ENCODE data around the gene KRTAP9-7. TPM values are rescaled to one million over a fixed set of nuclear protein-coding genes. Genes with fewer than 3 reads are reported as not detected.

KRTAP9-7 gene
- total RNA-seq, 4 donors from 2014 or later, result not detected

- no peak overlapping the region for H3K4me3 ChIP-seq
- no peaks in the 10 kb centered on the region for H3K36me3 ChIP-seq
- H3K4me1 ChIP-seq, result peaks cover 0 to 32% (median 0%) of the 10 kb centered on the region in 3 donors
- TF ChIP-seq CTCF (IDR thresholded peaks at IDR 0.05) (no peak), POLR2A (IDR thresholded peaks at IDR 0.05) (no peak)
- no peak overlapping the region for H3K27ac ChIP-seq
- intact Hi-C loops (cut with DNase I), result loop anchor here (5.0 kb wide), 1 partner anchor 416 kb away; no protein-coding TSS in a partner anchor
- DNase-seq, result no peak
- 80 to 82% methylated on average over 1 to 2 of the region's 11 CpGs for WGBS, 2 donors
- H3K9me3 ChIP-seq, result peaks cover 0 to 6% (median 0%) of the 10 kb centered on the region in 3 donors
- H3K27me3 ChIP-seq, result no peaks in the 10 kb centered on the region
Measured at GRCh38 chr17:41322903-41323895, 47.7 kb downstream of the KRTAP9-7 start.

GRCh38 chr17:41324180-41325075, 48.9 kb downstream of the KRTAP9-7 start:
- DNase-seq, result no peak
- TF ChIP-seq POLR2A (IDR thresholded peaks at IDR 0.05) (no peak), CTCF (IDR thresholded peaks at IDR 0.05) (peak in 4 of 6 experiments; percentile 6 to 60 (median 32))
- intact Hi-C loops (cut with DNase I), result loop anchor here (5.0 kb wide), 1 partner anchor 417 kb away; no protein-coding TSS in a partner anchor
- no peak overlapping the region for H3K27ac ChIP-seq
- WGBS, 2 donors, result 69 to 72% methylated on average over 10 to 12 of the region's 16 CpGs
- peaks cover 0 to 32% (median 0%) of the 10 kb centered on the region in 3 donors for H3K4me1 ChIP-seq
- no peaks in the 10 kb centered on the region for H3K27me3 ChIP-seq
- H3K9me3 ChIP-seq, result peaks cover 0 to 6% (median 0%) of the 10 kb centered on the region in 3 donors
- H3K36me3 ChIP-seq, result no peaks in the 10 kb centered on the region
- no peak overlapping the region for H3K4me3 ChIP-seq

- H3K27me3 ChIP-seq, result no peaks in the 10 kb centered on the region
- intact Hi-C loops (cut with DNase I), result no loop called here
- WGBS, 2 donors, result 60 to 76% methylated on average over 1 to 3 of the region's 10 CpGs
- H3K4me3 ChIP-seq, result no peak overlapping the region
- no peak for TF ChIP-seq POLR2A (IDR thresholded peaks at IDR 0.05)
- no peak for TF ChIP-seq CTCF (IDR thresholded peaks at IDR 0.05)
- no peaks in the 10 kb centered on the region for H3K36me3 ChIP-seq
- H3K27ac ChIP-seq, result no peak overlapping the region
- no peak for DNase-seq
- H3K9me3 ChIP-seq, result no peaks in the 10 kb centered on the region
- H3K4me1 ChIP-seq, result peaks cover 0 to 32% (median 0%) of the 10 kb centered on the region in 3 donors
Measured at GRCh38 chr17:41325126-41325525, 49.6 kb downstream of the KRTAP9-7 start.

GRCh38 chr17:41325611-41326010, 50.1 kb downstream of the KRTAP9-7 start:
- intact Hi-C loops (cut with DNase I), result no loop called here
- Histone ChIP-seq H3K4me3 (no peak overlapping the region), H3K27me3 (no peaks in the 10 kb centered on the region), H3K36me3 (no peaks in the 10 kb centered on the region), H3K27ac (no peak overlapping the region), H3K4me1 (peaks cover 0 to 32% (median 0%) of the 10 kb centered on the region in 3 donors), H3K9me3 (no peaks in the 10 kb centered on the region)
- DNase-seq, result no peak
- no CpG with 5 or more reads among the region's 6 CpGs for WGBS, 2 donors
- no peak for TF ChIP-seq CTCF (IDR thresholded peaks at IDR 0.05)
- no peak for TF ChIP-seq POLR2A (IDR thresholded peaks at IDR 0.05)

Small RNAs within 50 kb of the gene (small RNA-seq; reads per million reads assigned to genes)
- 0 reads per million in 4 donors for gene KRTAP9-10P

Other genes starting within 250 kb of the KRTAP9-7 start
- gene KRTAP1-5, start 248.5 kb upstream of the KRTAP9-7 start, total RNA-seq, result not detected
- gene KRTAP1-4, start 245.5 kb upstream of the KRTAP9-7 start, total RNA-seq, result not detected
- not detected for gene KRTAP1-3, start 240.8 kb upstream of the KRTAP9-7 start, total RNA-seq
- not detected for gene KRTAP1-1, start 234.2 kb upstream of the KRTAP9-7 start, total RNA-seq
- not detected for gene KRTAP2-1, start 228.4 kb upstream of the KRTAP9-7 start, total RNA-seq
- gene KRTAP2-2, start 220.5 kb upstream of the KRTAP9-7 start, total RNA-seq, result not detected
- gene KRTAP2-3, start 215.6 kb upstream of the KRTAP9-7 start, total RNA-seq, result not detected
- not detected for gene KRTAP2-4, start 209.8 kb upstream of the KRTAP9-7 start, total RNA-seq
- gene KRTAP4-7, start 191.5 kb upstream of the KRTAP9-7 start, total RNA-seq, result not detected
- not detected for gene KRTAP4-8, start 177.6 kb upstream of the KRTAP9-7 start, total RNA-seq
- gene KRTAP4-16, start 173.5 kb upstream of the KRTAP9-7 start, total RNA-seq, result not detected
- gene KRTAP4-9, start 170.3 kb upstream of the KRTAP9-7 start, total RNA-seq, result not detected
- gene KRTAP4-11, start 157.3 kb upstream of the KRTAP9-7 start, total RNA-seq, result under 1 TPM in 1 of 4 donors, not detected in 3; 0.22 TPM
- not detected for gene KRTAP4-12, start 151.5 kb upstream of the KRTAP9-7 start, total RNA-seq
- not detected for gene KRTAP4-6, start 135.2 kb upstream of the KRTAP9-7 start, total RNA-seq
- not detected for gene KRTAP4-5, start 125.9 kb upstream of the KRTAP9-7 start, total RNA-seq
- gene KRTAP4-4, start 115.0 kb upstream of the KRTAP9-7 start, total RNA-seq, result not detected
- not detected for gene KRTAP4-3, start 107.5 kb upstream of the KRTAP9-7 start, total RNA-seq
- not detected for gene KRTAP4-2, start 97.5 kb upstream of the KRTAP9-7 start, total RNA-seq
- gene KRTAP4-1, start 90.8 kb upstream of the KRTAP9-7 start, total RNA-seq, result not detected
- not detected for gene KRTAP9-1, start 85.8 kb upstream of the KRTAP9-7 start, total RNA-seq
- gene KRTAP9-2, start 49.0 kb upstream of the KRTAP9-7 start, total RNA-seq, result not detected
- not detected for gene KRTAP9-3, start 43.2 kb upstream of the KRTAP9-7 start, total RNA-seq
- gene KRTAP9-8, start 37.7 kb upstream of the KRTAP9-7 start, total RNA-seq, result not detected
- gene KRTAP9-4, start 26.0 kb upstream of the KRTAP9-7 start, total RNA-seq, result not detected
- gene KRTAP9-9, start 20.3 kb upstream of the KRTAP9-7 start, total RNA-seq, result not detected
- not detected for gene KRTAP9-6, start 10.3 kb upstream of the KRTAP9-7 start, total RNA-seq
- not detected for gene KRTAP29-1, start 27.2 kb downstream of the KRTAP9-7 start, total RNA-seq
- not detected for gene KRTAP16-1, start 33.6 kb downstream of the KRTAP9-7 start, total RNA-seq
- not detected for gene KRTAP17-1, start 40.0 kb downstream of the KRTAP9-7 start, total RNA-seq
- 1 to 10 TPM in 2 of 4 donors, under 1 TPM in 1, not detected in 1; 0.21 to 2.7 (median 1.9) TPM for gene KRT33A, start 75.1 kb downstream of the KRTAP9-7 start, total RNA-seq
- gene KRT33B, start 94.1 kb downstream of the KRTAP9-7 start, total RNA-seq, result under 1 TPM in 2 of 4 donors, not detected in 2; 0.32 to 0.57 TPM
- 1 to 10 TPM in 1 of 4 donors, under 1 TPM in 3; 0.40 to 1.1 (median 0.64) TPM for gene KRT34, start 106.6 kb downstream of the KRTAP9-7 start, total RNA-seq
- 1 to 10 TPM in 2 of 4 donors, under 1 TPM in 1, not detected in 1; 0.79 to 2.5 (median 1.5) TPM for gene KRT31, start 121.9 kb downstream of the KRTAP9-7 start, total RNA-seq
- gene KRT37, start 148.9 kb downstream of the KRTAP9-7 start, total RNA-seq, result not detected
- under 1 TPM in 1 of 4 donors, not detected in 3; 0.18 TPM for gene KRT38, start 165.3 kb downstream of the KRTAP9-7 start, total RNA-seq
- 10 to 100 TPM in 1 of 4 donors, 1 to 10 TPM in 2, under 1 TPM in 1; 0.61 to 12.8 (median 4.6) TPM for gene KRT32, start 191.7 kb downstream of the KRTAP9-7 start, total RNA-seq
- not detected for gene KRT35, start 205.5 kb downstream of the KRTAP9-7 start, total RNA-seq
- under 1 TPM in 1 of 4 donors, not detected in 3; 0.38 TPM for gene KRT36, start 214.2 kb downstream of the KRTAP9-7 start, total RNA-seq
- over 10,000 TPM; 27,182 to 79,363 (median 33,601) TPM for gene KRT13, start 229.9 kb downstream of the KRTAP9-7 start, total RNA-seq
- 1,000 to 10,000 TPM in 3 of 4 donors, 100 to 1,000 TPM in 1; 743 to 2,833 (median 2,484) TPM for gene KRT15, start 243.2 kb downstream of the KRTAP9-7 start, total RNA-seq

All from esophagus squamous epithelium (tissue), 5 donors.